NCI-H1417 treated with DMSO at 0.1 percent for 48 hours (cell line): ENCODE data around the gene ZNF688.
"Not testable (repeated sequence)": the region's sequence is repeated elsewhere in the genome, so short reads cannot be mapped to it uniquely, and the experiment has no call there.

Experiments used
- DNase-seq: peaks from one replicate; lab custom pipeline; 2025; lab: John Stamatoyannopoulos, UW

Gene ZNF688

GRCh38 chr16:30557707-30557956 lies 13.9 kb downstream of the ZNF688 start:
- DNase-seq = no peak

DNA sequence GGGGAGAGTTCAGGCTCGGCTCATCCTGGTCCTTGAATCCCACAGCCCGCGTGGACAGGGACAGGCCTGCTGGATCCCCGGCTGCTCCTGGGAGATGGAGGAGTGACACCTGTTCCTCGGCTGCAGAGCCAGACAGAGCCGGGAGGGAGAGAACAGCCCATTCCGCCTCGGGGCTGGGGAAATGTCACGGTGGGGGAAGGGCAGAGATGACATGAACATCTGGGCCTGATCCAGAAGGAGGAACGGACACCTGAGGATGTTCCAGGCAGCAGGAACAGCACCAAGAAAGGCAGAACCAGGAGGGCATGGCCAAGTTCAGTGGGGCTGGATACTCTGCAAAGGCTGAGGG lies 15.4 kb downstream of the ZNF688 start:
- no peak for DNase-seq

DNA sequence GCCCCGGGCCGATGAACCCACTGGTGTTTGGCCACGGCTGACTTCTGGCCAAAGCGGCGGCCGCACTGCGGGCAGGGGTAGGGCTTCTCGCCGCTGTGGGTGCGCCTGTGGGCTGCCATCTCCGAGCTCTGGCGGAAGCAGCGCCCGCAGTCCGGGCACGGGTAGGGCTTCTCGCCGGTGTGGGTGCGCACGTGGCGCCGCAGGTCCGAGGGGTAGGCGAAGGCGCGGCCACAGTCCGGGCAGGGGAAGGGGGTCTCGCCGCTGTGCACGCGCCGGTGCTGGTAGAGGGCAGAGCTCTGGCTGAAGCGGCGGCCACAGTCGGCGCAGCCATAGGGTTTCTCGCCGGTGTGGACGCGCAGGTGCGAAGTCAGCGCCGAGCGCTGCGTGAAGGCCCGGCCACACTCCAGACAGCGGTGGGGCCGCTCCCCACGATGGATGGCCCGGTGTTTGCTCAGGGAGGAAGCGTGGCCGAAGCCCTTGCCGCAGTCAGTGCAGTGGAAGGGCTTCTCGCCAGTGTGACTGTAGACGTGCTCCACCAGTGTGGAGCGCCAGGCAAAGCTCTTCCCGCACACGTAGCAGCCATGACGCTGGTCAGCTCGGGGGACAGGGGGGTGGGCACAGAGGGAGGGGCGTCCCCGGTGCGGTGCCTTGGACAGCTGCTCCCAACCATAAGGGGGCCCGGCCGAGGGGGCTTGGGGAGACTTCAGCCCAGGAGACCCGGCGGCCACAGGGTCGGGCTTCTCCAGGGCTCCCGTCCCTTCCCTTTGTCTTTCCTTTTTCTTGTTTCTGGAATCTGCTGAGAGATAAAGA lies 16.0 kb downstream of the ZNF688 start:
- no peak for DNase-seq

- DNase-seq = no peak
These were observed 16.8 kb downstream of the ZNF688 start for GRCh38 chr16:30554557-30555314.

DNA sequence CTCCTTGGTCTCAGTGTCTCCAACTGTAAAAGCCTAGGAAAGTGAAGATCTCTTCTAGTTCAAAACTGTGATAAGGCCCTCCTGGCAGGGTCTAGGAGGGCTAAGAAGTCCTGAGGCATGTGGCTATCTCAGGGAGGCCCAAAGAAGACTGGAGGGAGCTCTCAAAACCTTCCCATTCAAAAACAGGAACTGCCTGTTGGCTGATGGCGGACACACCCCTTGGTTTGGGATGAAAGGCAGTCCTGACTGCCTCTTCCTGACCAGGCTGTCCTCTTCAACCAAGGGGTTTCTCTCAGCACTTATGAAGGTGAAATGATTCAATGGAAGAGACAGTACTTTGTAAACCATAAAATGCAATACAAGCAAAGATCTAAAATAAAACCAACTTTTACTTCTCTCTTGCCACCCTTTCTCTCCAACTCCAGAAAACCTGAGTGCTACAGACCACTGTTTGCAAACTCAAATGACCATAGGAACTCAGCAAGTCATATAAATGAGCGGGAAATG lies 18.1 kb downstream of the ZNF688 start:
- DNase-seq = no peak

DNA sequence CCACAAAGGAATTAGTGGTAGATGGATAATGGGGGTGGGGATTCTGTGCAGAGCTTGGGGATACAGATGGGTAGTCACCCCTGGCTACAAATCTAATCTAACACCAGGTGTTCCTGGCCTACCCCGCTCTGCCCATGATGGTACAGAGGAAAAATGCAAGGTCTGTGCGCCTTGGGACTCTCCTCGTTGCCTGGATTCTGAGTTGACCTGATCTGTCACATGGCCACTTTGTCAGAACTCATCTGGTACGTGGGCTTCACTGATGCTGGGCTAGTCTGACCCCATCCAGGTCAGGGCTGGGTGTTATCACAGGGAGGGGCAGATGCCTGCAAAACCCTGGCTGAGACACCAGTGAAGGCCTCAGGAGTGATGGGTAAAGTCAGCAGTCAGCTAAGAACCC lies 18.6 kb downstream of the ZNF688 start:
- DNase-seq = no peak

DNA sequence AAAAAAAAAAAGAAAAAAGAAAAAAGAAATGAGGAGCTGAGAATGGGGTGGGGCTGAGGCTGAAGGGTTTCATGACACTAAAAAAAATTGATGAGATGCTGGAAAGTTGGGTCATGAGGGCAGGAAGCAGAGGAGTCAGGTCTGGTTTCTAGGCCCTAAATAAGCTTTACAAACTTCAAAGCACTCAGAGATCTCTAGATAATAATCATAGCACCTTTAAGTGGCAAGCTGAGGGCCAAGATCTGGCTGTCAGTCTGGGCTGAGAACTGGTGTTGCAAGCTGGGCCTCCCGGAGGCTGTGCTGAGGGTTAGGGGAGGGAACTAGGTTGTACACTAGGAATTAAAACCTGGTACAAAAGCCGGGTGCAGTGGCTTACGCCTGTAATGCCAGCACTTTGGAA lies 19.7 kb downstream of the ZNF688 start:
- DNase-seq = no peak

DNA sequence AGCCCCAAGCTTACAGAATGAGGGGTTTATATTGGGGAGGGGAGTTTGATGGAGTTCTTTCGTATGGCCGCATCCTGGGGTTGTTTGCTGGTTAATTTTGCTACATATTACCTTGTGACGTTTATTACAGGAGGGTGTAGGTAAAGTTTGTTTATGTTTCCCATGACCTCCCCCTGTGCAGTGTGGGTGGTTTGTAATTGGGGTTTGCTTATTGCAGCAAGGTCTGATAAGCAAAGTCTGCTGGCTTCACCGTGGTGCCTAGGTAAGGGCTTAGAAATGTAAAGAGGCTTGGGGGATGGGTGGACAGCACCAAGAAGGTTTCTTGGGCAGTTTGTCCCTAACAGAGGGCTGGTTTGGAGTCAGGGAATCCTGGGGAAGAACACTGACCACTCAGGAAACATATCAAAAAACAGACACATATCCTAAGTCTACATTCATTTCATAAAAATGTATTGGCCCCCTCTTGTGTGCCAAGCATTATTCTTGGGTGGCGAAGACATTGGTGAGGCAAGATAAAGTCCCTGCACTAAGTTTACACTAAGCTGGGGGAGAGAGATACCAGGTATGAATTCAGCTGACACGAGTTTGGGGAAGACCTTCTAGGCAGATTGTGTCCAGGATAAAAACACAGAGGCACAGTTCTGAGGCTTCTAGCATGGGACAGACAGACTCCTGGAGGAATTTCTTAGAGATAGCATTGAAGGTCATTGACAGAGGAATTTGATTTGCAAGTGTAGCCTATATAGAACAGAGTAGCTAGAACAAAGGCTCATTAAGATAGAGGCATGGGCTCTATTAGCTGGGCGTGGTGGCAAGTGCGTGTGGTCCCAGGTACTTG lies 22.9 kb downstream of the ZNF688 start:
- no peak for DNase-seq

- DNase-seq = no peak
These were observed 25.4 kb downstream of the ZNF688 start for GRCh38 chr16:30546115-30546514.

- DNase-seq = no peak
These were observed 28.4 kb downstream of the ZNF688 start for GRCh38 chr16:30543067-30543466.

DNA sequence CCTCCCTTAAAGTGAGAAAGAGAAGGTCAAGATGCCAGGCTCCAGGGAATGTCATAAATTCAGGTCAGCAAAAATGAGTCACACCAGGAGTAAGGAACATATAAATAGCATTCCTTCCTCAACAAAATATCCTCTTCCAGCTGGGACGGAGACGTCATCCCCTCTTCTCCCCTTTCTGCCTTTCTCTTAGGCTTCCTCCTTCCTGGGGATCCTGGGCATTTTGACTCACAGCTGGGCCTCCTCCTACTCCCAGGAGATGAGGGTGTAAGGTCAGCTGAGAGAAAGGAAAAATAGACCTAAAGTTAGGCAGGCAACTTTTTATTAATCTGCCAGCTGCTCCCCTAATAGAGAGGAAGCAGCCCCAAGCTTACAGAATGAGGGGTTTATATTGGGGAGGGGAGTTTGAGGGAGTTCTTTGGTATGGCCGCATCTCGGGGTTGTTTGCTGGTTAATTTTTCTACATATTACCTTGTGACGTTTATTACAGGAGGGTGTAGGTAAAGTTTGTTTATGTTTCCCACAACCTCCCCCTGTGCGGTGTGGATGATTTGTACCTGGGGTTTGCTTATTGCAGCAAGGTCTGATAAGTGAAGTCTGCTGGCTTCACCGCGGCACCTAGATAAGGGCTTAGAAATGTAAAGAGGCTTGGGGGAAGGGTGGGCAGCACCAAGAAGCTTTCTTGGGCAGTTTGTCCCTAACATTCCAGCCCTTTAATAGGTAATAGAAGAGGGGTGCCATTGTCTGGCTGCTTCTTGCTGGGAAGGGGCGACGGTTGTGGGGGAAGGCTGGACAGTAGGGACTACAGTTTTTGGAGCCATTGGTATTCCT lies 29.8 kb downstream of the ZNF688 start:
- DNase-seq = no peak

- DNase-seq = not testable (repeated sequence)
These were observed 30.5 kb downstream of the ZNF688 start for GRCh38 chr16:30540916-30541464.

DNA sequence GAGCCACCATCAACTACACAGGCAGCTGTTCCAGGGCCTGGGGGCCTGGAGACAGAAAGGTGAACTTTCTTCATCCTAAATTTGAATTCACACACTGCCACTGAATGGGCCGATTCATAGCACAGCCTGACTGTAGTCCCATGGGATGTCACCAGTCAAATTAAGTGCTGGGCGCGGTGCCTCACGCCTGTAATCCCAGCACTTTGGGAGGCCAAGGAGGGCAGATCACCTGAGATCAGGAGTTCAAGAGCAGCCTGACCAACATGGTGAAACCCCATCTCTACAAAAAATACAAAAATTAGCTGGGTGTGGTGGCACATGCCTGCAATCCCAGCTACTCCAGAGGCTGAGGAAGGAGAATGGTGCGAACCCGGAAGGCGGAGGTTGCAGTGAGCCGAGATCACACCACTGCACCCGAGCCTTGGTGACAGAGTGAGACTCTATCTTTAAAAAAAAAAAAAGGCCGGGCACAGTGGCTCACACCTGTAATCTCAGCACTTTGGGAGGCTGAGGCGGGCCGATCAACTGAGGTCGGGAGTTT lies 31.5 kb downstream of the ZNF688 start:
- DNase-seq = not testable (repeated sequence)

- no peak for DNase-seq
These were observed 32.2 kb downstream of the ZNF688 start for GRCh38 chr16:30539000-30539964.

DNA sequence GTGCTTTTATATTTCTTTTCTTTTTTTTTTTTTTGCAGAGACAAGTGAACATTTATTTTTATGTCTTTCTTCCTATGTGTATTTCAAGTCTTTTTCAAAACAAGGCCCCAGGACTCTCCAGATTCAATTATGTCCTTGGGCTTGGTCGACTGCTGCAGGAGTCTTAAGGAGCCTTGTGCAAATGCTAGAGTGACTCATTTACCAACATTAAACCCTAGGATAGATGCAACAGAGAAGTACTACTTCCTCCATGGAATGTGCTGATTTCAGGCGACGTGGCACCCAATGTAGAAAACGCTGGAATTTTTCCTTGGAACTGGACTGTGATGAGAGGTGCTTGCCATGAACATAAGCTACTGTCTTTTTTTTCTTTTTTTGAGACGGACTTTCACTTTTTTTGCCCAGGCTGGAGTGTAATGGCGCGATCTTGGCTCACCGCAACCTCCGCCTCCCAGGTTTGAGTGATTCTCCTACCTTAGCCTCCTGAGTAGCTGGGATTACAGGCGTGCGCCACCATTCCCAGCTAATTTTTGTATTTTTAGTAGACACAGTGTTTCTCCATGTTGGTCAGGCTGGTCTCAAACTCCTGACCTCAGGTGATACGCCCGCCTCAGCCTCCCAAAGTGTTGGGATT lies 35.0 kb downstream of the ZNF688 start:
- not testable (repeated sequence) for DNase-seq

GRCh38 chr16:30535777-30536190 lies 35.7 kb downstream of the ZNF688 start:
- DNase-seq = peak; percentile 6

DNA sequence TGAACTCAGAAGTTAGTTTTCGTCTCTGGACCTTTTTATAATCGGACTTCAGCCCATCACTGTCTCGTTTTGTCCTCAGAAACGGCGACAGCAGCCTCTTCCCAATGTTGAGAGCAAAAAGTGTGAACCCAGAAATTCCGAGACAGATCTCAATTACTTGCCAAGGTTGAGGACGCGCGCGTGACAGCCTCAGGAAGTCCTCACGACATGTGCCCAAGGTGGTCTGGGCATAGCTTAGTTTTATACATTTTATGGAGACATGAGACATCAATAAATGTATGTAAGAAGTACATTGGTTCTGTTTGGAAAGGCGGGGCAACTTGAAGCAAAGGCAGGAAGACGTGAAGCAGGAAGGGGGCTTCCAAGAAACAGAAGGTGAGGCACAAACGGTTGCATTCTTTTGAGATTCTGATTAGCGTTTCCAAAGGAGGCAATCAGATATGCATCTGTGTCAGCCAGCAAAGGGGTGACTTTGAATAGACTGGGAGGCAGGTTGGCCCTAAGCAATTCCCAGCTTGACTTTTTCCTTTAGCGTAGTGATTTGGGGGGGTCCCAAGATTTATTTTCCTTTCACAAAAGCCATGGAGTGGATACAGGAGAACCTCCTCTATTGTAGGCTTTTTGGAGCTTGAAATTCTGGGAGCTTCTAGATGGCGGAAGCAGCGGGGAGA lies 36.3 kb downstream of the ZNF688 start:
- DNase-seq = no peak

- peak; percentile 51 for DNase-seq
These were observed 37.0 kb downstream of the ZNF688 start, which contains the start of gene ZNF747 for GRCh38 chr16:30534368-30535105. Gene ZNF747, minus strand, starts transcription at chr16:30534858. Its CDS starts 179 bp downstream, at chr16:30534679.
